ENCODE data around the gene PPP3CB. TPM values are rescaled to one million over a fixed set of nuclear protein-coding genes. Genes with fewer than 3 reads are reported as not detected.
"Not testable (repeated sequence)": the region's sequence is repeated elsewhere in the genome, so short reads cannot be mapped to it uniquely, and the experiment has no call there.

PPP3CB gene
- total and polyA plus RNA-seq, 2 donors (not counting 3 experiments of a cell fraction or from before 2014, with no cell fraction given): 13.5 to 30.4 TPM

DNA sequence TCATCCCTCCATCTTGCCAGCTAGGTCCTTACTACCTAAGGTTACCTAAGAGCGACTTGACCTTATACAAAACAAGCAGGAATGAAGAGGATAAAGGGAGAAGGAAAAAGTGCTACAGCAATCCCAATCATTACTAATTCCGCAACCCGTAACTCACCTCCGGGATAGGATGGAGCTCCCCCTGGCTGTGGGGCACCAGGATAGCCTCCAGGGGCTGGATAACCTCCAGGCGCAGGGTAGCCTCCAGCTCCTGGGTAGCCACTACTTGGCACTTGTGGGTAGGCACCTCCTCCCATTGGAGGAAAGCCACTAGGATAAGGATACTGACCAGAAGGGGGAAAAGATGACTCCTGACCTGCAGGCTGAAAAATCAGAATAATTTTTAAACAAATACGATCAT lies 97.8 kb downstream of the PPP3CB start:
- no peak overlapping the region for H3K4me3 ChIP-seq (replicated peaks in 1 of 3; ENCODE audit: insufficient read depth in 1 of 3, low read depth in 1 of 3, low read length in 3 of 3)
- H3K9ac ChIP-seq (replicated peaks; ENCODE audit: extremely low read depth, insufficient read depth, low read length): no peak overlapping the region
- H3K27ac ChIP-seq (ENCODE audit: insufficient read depth, low read depth, low read length): no peak overlapping the region
- DNase-seq (ENCODE audit: low read depth, low spot score) (no peak), FAIRE-seq (no peak)
- no peaks in the 10 kb centered on the region for H3K27me3 ChIP-seq (ENCODE audit: control insufficient read depth in 2 of 2, insufficient read depth in 2 of 2, low read length in 2 of 2)
- BruUV-seq (replicated peaks): no TSS peak
- no peak overlapping the region for H2AFZ ChIP-seq (ENCODE audit: low read depth, low read length)
- H3K9me3 ChIP-seq (replicated peaks; ENCODE audit: control insufficient read depth, insufficient read depth, low read length): no peaks in the 10 kb centered on the region
- POLR2A ChIA-PET: no interaction called here
- no peak overlapping the region for H3K4me2 ChIP-seq (ENCODE audit: insufficient read depth, low read length)
- dilution Hi-C loops (cut with MboI; ENCODE audit: extremely low pct_ligation_motif_present, low sequenced_read_pairs): no loop called here
- no peaks in the 10 kb centered on the region for H4K20me1 ChIP-seq (replicated peaks; ENCODE audit: control insufficient read depth, extremely low read depth, insufficient read depth, low read length)
- TF ChIP-seq JUN (IDR thresholded peaks at IDR 0.05; ENCODE audit: borderline replicate concordance, insufficient read depth, insufficient read length, low read depth): no peak
- TF ChIP-seq, protein P1, sequence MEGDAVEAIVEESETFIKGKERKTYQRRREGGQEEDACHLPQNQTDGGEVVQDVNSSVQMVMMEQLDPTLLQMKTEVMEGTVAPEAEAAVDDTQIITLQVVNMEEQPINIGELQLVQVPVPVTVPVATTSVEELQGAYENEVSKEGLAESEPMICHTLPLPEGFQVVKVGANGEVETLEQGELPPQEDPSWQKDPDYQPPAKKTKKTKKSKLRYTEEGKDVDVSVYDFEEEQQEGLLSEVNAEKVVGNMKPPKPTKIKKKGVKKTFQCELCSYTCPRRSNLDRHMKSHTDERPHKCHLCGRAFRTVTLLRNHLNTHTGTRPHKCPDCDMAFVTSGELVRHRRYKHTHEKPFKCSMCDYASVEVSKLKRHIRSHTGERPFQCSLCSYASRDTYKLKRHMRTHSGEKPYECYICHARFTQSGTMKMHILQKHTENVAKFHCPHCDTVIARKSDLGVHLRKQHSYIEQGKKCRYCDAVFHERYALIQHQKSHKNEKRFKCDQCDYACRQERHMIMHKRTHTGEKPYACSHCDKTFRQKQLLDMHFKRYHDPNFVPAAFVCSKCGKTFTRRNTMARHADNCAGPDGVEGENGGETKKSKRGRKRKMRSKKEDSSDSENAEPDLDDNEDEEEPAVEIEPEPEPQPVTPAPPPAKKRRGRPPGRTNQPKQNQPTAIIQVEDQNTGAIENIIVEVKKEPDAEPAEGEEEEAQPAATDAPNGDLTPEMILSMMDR (IDR thresholded peaks at IDR 0.05; ENCODE audit: extremely low read depth in 1 of 2, insufficient read depth in 1 of 2, low read depth in 1 of 2, low read length in 2 of 2): no peak
- TF ChIP-seq POLR2AphosphoS5 (IDR thresholded peaks at IDR 0.05; ENCODE audit: insufficient read depth, low read depth, low read length): no peak
- TF ChIP-seq POLR2A (IDR thresholded peaks at IDR 0.05; ENCODE audit: low read depth, low read length): no peak
- no peak for TF ChIP-seq MYC (IDR thresholded peaks at IDR 0.05; ENCODE audit: low read depth, low read length)
- no peak for TF ChIP-seq EZH2 (IDR thresholded peaks at IDR 0.05; ENCODE audit: borderline replicate concordance, low read depth, low read length, severe bottlenecking)
- no peak for TF ChIP-seq FOS (IDR thresholded peaks at IDR 0.05; ENCODE audit: borderline replicate concordance, insufficient read depth, low read length)
- TF ChIP-seq GATA2 (IDR thresholded peaks at IDR 0.05; ENCODE audit: insufficient read depth, insufficient read length, low read depth, low read length): no peak
- TF ChIP-seq, protein P2, sequence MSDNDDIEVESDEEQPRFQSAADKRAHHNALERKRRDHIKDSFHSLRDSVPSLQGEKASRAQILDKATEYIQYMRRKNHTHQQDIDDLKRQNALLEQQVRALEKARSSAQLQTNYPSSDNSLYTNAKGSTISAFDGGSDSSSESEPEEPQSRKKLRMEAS (IDR thresholded peaks at IDR 0.05; ENCODE audit: insufficient read depth, insufficient read length): no peak
- intact Hi-C loops (cut with micrococcal nuclease): no loop called here
- no peaks in the 10 kb centered on the region for H3K9me1 ChIP-seq (replicated peaks; ENCODE audit: control insufficient read depth, extremely low read depth, insufficient read depth, low read length)
- no peaks in the 10 kb centered on the region for H3K4me1 ChIP-seq (ENCODE audit: control insufficient read depth, extremely low read depth, insufficient read depth, low read length)
- peaks cover 26% of the 10 kb centered on the region for H3K79me2 ChIP-seq (ENCODE audit: control insufficient read depth, insufficient read depth, low read length)
- peaks cover 4 to 5% of the 10 kb centered on the region in 2 experiments for H3K36me3 ChIP-seq (ENCODE audit: control insufficient read depth in 2 of 2, extremely low read depth in 1 of 2, insufficient read depth in 2 of 2, low read length in 2 of 2)
- CTCF ChIA-PET: interaction anchor here (1.2 kb wide), 1 partner anchor 134 kb away, joined by 5 read pairs; no protein-coding TSS in a partner anchor

DNA sequence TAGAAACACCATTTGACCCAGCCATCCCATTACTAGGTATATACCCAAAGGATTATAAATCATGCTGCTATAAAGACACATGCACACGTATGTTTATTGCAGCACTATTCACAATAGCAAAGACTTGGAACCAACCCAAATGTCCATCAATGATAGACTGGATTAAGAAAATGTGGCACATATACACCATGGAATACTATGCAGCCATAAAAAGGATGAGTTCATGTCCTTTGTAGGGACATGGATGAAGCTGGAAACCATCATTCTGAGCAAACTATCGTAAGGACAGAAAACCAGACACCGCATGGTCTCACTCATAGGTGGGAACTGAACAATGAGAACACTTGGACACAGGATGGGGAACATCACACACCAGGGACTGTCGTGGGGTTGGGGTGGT lies 101.5 kb downstream of the PPP3CB start:
- CTCF ChIA-PET; BruUV-seq (replicated peaks): not testable (repeated sequence)

More for the DNA sequence above, 101.5 kb downstream of the PPP3CB start:
- POLR2A ChIA-PET; H3K4me1 ChIP-seq (ENCODE audit: control insufficient read depth, extremely low read depth, insufficient read depth, low read length); H3K9me3 ChIP-seq (replicated peaks; ENCODE audit: control insufficient read depth, insufficient read depth, low read length); H3K4me2 ChIP-seq (ENCODE audit: insufficient read depth, low read length); H4K20me1 ChIP-seq (replicated peaks; ENCODE audit: control insufficient read depth, extremely low read depth, insufficient read depth, low read length); dilution Hi-C loops (cut with MboI; ENCODE audit: extremely low pct_ligation_motif_present, low sequenced_read_pairs); H3K4me3 ChIP-seq (replicated peaks in 1 of 3; ENCODE audit: insufficient read depth in 1 of 3, low read depth in 1 of 3, low read length in 3 of 3); H3K9me1 ChIP-seq (replicated peaks; ENCODE audit: control insufficient read depth, extremely low read depth, insufficient read depth, low read length); H3K36me3 ChIP-seq (ENCODE audit: control insufficient read depth in 2 of 2, extremely low read depth in 1 of 2, insufficient read depth in 2 of 2, low read length in 2 of 2); DNase-seq (ENCODE audit: low read depth, low spot score); H3K27ac ChIP-seq (ENCODE audit: insufficient read depth, low read depth, low read length); intact Hi-C loops (cut with micrococcal nuclease); H3K27me3 ChIP-seq (ENCODE audit: control insufficient read depth in 2 of 2, insufficient read depth in 2 of 2, low read length in 2 of 2); H3K9ac ChIP-seq (replicated peaks; ENCODE audit: extremely low read depth, insufficient read depth, low read length); H2AFZ ChIP-seq (ENCODE audit: low read depth, low read length); H3K79me2 ChIP-seq (ENCODE audit: control insufficient read depth, insufficient read depth, low read length); FAIRE-seq: not testable (repeated sequence)

Data from endothelial cell of umbilical vein (primary cell).